Placental epithelial cell (primary cell): ENCODE results near the gene ZNF771. TPM values are rescaled to one million over a fixed set of nuclear protein-coding genes. Genes with fewer than 3 reads are reported as not detected.
A peak's percentile ranks its signal among the peaks of the same experiment; 100 is the strongest.

Experiments
- small RNA-seq: library from RNA; depleted of rRNA; stranded (forward); fragments of <200 nt; gene quantifications from one replicate; pipeline ENCODE3, GENCODE V24; 2012
- total RNA-seq: library from RNA; depleted of rRNA; stranded (reverse); fragments of >200 nt; gene quantifications from 2 replicates; pipeline ENCODE4 v1.2.3, GENCODE V29; 2012

The ZNF771 gene
- 7.1 and 11.8 TPM in 2 replicates for total RNA-seq

GRCh38 chr16:30407102-30407803 lies at the start of gene ZNF771:
TSS of gene ZNF771 (plus strand) at chr16:30407606. CDS start at chr16:30408054, 448 bp downstream.

GRCh38 chr16:30370456-30371247 lies 36.8 kb upstream of the ZNF771 start, which contains the start of gene TBC1D10B:
TSS of gene TBC1D10B (minus strand) at chr16:30370494. CDS start at chr16:30370183, 311 bp downstream.

GRCh38 chr16:30374538-30374937 lies 32.9 kb upstream of the ZNF771 start, which contains the start of gene MYL11:
TSS of gene MYL11 (plus strand) at chr16:30374802. CDS start at chr16:30374858, 56 bp downstream.

GRCh38 chr16:30382111-30382881 lies 25.1 kb upstream of the ZNF771 start, which contains the start of gene SEPTIN1:
TSS of gene SEPTIN1 (minus strand) at chr16:30382561. CDS start at chr16:30382542, 19 bp downstream.

GRCh38 chr16:30395155-30395991 lies 12.0 kb upstream of the ZNF771 start, which contains the start of gene ZNF48:
TSS of gene ZNF48 (plus strand) at chr16:30395420. CDS start at chr16:30395795, 375 bp downstream.

GRCh38 chr16:30429678-30430427 lies 22.4 kb downstream of the ZNF771 start, which contains the start of gene DCTPP1:
TSS of gene DCTPP1 (minus strand) at chr16:30430030. CDS start at chr16:30429980, 50 bp downstream.

GRCh38 chr16:30445408-30446202 lies 38.2 kb downstream of the ZNF771 start, which contains the start of gene SEPHS2:
TSS of gene SEPHS2 (minus strand) at chr16:30445874. CDS start at chr16:30445727, 147 bp downstream.

Small RNA genes lying within 50 kb of the gene (small RNA-seq; reads per million reads assigned to genes)
- gene RF00019 (not detected), gene RF00406 (4.5 reads per million, percentile 90 among the genes with 10 or more reads in this experiment)

Other genes with a start within 250 kb of the ZNF771 start
- gene CORO1A, start 224.0 kb upstream of the ZNF771 start, total RNA-seq, result 5.1 and 5.7 TPM in 2 replicates
- gene BOLA2B, start 213.9 kb upstream of the ZNF771 start, total RNA-seq, result 42.0 and 117 TPM in 2 replicates
- 21.9 and 46.3 TPM in 2 replicates for gene SLX1A, start 213.7 kb upstream of the ZNF771 start, total RNA-seq
- gene SULT1A3, start 208.4 kb upstream of the ZNF771 start, total RNA-seq, result 4.1 and 4.7 TPM in 2 replicates
- 0.33 and 0.39 TPM in 2 replicates for gene NPIPB13, start 159.1 kb upstream of the ZNF771 start, total RNA-seq
- gene CD2BP2, start 52.3 kb upstream of the ZNF771 start, total RNA-seq, result 37.5 and 38.1 TPM in 2 replicates
- 31.7 and 39.7 TPM in 2 replicates for gene TBC1D10B, start 37.1 kb upstream of the ZNF771 start, total RNA-seq
- gene MYL11, start 32.8 kb upstream of the ZNF771 start, total RNA-seq, result not detected in 2 replicates
- 0.39 TPM in 1 of 2 replicates, not detected in the other for gene SEPTIN1, start 25.0 kb upstream of the ZNF771 start, total RNA-seq
- 6.7 and 8.4 TPM in 2 replicates for gene ZNF48, start 12.2 kb upstream of the ZNF771 start, total RNA-seq
- gene DCTPP1, start 22.4 kb downstream of the ZNF771 start, total RNA-seq, result 13.0 and 15.4 TPM in 2 replicates
- 7.4 and 8.6 TPM in 2 replicates for gene SEPHS2, start 38.3 kb downstream of the ZNF771 start, total RNA-seq
- not detected in 2 replicates for gene ITGAL, start 65.1 kb downstream of the ZNF771 start, total RNA-seq
- 28.7 and 36.7 TPM in 2 replicates for gene ZNF768, start 119.0 kb downstream of the ZNF771 start, total RNA-seq
- 21.5 and 25.1 TPM in 2 replicates for gene ZNF747, start 127.3 kb downstream of the ZNF771 start, total RNA-seq
- 6.6 and 7.5 TPM in 2 replicates for gene ZNF764, start 150.8 kb downstream of the ZNF771 start, total RNA-seq
- 5.1 and 14.5 TPM in 2 replicates for gene ZNF688, start 164.1 kb downstream of the ZNF771 start, total RNA-seq
- gene ZNF785, start 178.1 kb downstream of the ZNF771 start, total RNA-seq, result 9.2 and 14.1 TPM in 2 replicates
- 5.9 and 10.7 TPM in 2 replicates for gene ZNF689, start 202.8 kb downstream of the ZNF771 start, total RNA-seq
- 7.9 and 11.3 TPM in 2 replicates for gene PRR14, start 243.4 kb downstream of the ZNF771 start, total RNA-seq